ENCODE results near the gene GRIA4.

DNA sequence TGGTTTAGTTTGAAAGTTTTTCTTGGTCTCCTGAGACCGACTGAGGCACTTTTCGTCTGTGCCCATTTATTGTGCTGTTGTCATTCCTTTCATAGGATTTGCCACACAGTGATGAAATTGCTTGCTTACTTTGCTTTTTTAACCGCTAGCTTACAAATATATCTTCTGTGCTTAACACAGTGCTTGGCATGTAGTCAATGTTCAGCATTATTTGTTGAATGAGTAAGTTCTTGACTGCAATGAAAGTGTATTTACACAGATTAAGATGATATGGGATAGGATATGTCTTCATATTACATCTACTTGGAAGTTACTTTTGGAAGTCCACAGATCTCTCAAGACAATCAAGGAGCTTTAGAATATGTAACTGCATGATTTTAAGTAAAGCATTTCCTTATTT is 91.2 kb downstream of the GRIA4 start:
- no peak for TF ChIP-seq POLR2A (IDR thresholded peaks at IDR 0.05)
- TF ChIP-seq, protein P1, sequence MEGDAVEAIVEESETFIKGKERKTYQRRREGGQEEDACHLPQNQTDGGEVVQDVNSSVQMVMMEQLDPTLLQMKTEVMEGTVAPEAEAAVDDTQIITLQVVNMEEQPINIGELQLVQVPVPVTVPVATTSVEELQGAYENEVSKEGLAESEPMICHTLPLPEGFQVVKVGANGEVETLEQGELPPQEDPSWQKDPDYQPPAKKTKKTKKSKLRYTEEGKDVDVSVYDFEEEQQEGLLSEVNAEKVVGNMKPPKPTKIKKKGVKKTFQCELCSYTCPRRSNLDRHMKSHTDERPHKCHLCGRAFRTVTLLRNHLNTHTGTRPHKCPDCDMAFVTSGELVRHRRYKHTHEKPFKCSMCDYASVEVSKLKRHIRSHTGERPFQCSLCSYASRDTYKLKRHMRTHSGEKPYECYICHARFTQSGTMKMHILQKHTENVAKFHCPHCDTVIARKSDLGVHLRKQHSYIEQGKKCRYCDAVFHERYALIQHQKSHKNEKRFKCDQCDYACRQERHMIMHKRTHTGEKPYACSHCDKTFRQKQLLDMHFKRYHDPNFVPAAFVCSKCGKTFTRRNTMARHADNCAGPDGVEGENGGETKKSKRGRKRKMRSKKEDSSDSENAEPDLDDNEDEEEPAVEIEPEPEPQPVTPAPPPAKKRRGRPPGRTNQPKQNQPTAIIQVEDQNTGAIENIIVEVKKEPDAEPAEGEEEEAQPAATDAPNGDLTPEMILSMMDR (IDR thresholded peaks at IDR 0.05), result no peak
